Activated CD4-positive, alpha-beta T cell treated with anti-CD3 and anti-CD28 coated beads, Interleukin-10, Interleukin-2, amounts not matched to agents 100 ng/mL and 50 ng/mL, durations not matched to agents 16 hours and 8 hours (primary cell): ENCODE results near the gene MAGI1.
A peak's percentile ranks its signal among the peaks of the same experiment; 100 is the strongest.

Source experiments
- DNase-seq: peaks from one replicate; pipeline ENCODE4 v3.0.0-alpha.2; 2020

The MAGI1 gene

DNA sequence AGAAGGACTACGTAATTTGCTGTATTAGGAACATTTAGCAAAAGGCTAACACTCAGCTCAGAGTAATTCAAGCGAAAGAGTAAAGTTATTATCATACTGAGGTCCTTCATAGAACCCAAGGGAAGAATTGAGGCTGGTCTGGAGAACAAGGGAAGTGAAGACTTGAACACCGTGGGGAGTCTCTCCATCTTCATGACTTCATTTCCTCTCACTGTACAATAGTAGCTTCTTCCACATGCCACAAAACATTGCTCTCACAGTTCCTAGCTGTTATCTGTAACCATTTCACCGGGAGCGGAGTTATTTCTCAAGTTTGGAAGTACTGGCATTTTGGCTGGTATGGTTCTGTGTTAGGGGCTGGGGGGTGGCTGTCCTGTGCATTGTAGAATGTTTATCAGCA lies 69.7 kb downstream of the MAGI1 start:
- DNase-seq, result no peak

DNA sequence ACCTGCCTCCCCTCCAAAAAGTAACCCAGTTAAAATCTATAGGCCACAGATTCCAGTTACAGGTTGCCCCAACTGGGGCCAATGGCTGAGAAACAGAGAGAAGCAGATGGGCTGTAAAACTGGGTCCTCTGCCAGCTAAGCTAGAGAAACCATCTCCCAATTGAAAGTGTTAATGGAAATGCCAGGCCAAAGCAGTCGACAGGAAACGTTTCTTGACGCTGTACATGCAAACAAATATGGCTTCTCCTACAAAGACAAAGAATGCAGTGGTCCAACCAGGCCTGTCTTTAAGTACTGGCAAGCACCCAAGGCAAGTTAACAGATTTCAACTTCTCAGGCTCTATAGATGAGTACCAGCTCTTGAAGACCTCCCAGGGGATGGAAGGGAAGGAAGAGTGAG lies 71.3 kb downstream of the MAGI1 start:
- no peak for DNase-seq

DNA sequence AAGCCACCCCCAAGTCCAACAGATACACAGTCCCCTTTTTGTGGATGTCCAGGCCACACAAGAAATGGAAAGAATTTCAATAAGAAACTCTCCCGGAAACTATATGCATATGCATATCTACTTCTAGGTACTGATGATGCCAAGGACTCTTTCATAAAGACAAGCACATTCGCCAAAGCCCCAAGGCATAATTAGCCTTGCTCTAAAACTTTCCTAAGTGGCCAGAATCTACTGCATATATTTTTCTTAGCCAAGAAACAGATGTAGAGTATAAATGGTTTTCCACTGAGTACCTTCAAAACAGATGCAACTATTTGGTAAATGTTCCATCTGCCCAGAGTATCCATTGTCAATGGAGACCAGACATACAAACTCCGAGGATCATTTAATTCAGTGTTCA lies 73.9 kb downstream of the MAGI1 start:
- no peak for DNase-seq

DNA sequence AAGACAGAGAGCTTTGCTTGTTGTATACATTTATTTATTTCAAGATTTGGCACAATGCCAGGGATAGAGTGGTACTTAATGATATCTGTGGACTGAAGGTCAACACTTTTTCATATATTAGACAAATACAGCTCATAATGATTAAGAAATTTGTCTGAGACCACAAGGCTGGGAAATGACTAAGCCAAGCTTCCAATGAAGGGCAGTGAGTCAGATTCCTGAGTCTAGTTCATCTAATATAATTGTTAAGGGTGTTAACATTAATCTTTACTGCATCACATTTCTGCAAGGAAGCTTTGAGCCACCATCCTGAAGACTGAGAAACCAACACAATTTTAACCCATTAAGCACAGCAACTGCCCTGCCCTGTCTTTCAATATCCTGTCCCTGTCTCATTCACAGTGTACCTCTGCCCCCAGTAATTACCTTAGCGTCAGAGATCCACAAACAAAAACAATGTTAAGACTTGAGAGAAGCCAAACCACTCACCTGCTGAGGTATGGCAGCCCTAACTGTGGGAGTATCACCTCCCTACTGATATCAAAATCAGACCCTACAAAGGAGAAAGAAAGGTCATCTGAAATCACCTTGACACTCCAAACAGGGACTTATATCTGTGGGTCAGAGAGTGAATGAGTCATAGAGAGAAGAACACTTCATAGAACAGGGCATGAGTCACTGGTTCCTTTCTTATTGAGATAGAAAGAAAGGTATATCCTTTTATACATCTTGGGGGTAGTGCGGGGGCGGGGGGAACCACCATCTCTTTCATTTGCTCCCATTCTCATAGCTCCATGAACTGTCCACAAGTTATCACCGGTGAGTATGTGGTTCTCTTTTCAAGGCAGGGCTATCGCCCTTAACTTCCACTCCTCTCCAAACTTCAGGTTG lies 74.7 kb downstream of the MAGI1 start:
- peak; percentile 79 for DNase-seq

DNA sequence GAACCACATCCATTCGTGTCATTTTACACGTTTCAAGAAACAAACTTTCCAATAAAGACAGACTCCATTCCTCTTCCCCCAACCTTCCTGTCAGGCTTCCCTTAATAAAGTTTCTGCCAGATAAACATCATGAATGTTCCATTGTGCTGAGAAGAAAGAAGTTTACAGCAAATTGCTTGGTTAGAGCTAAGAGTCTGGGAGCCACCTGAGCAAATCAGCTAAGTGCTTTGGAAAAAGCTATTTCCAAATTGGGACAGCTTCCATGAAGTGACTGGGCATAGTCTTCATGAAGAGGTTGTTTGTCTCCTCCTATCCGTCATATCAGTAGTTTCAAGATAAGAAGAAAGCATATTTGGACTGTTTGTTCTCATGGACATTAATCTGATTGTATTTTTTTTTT lies 77.0 kb downstream of the MAGI1 start:
- no peak for DNase-seq

DNA sequence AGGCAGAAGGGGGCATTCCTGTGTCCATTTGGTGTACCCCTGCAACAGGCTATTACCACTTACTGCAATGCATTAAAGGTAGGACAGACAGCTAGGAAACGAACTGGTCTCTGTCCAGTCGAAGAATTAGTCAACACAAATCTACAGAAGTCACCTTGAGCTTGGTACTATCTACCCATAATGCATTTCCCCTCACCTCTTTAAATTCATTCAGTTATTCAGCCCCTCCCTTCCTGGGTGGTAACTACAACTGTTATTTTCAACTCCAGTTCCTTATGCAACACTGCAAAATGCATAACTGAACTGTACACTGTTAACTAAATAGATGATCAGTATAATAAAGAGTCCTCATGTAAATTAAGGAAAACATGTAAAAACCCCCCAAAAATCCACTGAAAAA lies 77.6 kb downstream of the MAGI1 start:
- DNase-seq, result no peak

DNA sequence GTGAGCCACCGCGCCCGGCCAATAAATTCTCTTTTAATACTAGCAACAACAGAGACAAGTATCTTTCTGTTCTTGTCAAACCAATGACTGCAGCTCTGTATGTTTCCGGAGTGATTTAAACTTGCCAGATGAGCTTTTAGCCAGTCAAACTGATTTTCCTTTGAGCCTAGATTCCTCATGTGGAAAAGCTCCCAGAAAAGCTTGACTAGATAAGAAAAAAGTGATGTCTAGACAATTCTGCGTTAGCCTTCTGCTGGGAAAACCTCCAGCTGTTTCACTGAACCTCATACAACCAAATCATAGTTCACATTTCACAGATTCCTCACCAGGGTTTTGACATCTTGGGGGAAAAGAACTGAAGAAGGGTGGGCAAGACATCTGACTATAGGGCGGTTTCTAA lies 78.6 kb downstream of the MAGI1 start:
- DNase-seq, result no peak

DNA sequence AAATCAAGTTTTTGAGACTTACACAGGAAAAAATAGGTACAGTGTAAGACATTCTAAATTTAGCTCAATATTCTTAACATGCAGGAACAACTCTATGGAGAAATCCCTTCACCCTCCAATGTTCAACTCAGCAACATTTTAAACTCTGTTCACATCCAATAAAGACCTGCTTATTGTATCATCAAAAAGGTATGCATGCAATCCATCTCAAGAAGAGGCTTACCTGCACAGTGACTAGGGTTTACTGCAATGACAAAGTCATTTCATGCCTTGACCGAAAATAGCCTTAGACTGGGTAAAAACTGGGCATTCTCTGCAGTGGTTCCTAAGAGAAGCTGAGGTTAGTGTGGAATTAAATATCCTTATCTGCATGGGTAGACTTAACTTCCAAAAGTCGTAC lies 80.5 kb downstream of the MAGI1 start:
- no peak for DNase-seq

DNA sequence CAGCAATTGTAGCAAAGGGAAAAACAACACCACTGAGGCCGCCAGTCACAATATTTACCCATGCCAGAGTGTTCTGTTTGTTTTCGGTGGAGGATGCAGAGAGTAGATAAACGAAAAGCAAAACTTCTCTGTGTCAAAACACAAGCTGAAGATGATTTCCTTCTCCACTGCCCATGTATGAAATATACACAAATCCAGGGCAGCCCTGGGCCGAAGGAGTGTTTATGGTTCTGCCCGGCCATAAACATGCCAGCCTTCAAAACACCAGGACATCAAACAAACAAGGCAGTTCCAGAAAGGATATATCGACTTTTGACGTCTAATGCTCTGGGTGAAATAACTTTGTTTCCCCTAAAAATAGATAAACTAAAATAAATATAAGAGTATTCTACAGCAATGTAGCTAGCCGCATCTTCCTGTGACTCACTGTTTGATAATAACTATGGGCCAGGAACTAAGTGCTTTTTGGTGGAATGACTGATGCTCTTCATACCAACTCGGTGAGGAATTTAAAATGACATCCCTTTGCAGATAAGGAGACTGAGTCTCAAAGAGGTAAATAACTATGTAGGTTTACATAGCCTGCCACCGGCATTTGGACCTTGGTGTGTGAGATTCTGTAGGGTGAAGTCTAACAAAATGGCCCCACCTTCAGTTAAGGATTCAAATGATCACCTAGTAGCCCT lies 82.8 kb downstream of the MAGI1 start:
- DNase-seq, result no peak

DNA sequence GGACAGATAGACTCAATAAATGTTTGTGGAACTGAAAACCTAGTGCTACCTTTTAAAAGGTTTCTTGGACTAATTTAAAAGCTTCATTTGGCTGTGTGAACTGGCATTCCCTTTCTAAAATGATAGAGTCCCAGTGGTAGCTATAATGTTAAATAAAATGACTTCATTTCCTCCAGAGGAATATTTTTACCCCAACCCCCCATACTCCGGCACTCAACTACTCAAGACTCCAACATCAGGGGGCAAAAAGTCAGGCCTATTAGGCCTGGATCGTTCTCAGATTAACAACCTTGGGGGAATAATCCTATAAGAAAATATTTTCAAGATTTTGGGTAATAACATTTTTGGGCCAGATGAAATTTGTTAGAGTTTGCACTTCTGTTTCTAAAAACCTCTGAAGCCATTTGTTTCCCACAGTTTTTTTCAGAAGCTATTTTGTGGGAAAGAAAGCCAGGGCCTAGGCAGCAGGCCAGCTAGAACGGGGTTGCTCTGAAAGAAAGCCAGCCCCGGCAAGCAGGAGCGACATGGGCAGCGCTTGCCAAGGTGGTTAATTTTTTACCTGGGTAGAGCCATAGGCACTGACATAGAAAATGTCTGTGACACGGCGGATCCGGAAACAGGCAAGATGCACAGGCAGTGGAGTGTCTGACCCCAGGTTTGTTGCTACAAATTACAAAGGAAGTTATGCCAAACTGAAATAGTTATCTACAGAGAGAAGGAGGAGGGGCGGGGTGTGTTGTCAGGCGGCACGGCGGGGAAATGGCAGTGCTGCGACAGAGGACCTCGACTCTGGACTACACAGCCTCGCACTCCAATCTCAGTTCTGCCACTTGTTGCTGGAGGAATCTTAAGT lies 84.6 kb downstream of the MAGI1 start:
- DNase-seq, result no peak

DNA sequence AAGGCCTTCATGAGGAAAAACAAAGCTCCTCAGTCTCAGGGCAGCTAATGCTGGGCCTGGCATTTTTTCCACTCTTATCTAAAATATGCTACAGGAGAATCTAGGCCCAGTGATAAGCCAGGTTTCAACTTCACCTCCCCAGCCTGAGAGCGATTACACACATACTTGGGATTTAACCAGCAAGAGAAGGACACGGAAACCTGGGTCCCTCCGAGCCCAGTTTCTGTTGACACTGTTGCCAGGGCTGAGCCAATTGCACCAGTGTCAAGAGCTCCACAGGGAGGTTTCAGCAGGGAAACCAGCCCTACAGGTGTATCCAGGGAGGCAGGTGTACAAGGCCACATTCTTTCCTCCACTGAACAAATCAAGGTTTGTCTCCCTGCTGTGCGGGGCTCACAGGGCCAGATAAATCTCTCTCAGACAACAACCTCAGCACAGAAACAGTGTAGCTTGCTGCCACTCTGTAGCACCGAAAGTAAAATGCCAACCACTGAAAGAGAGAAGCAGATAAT lies 85.4 kb downstream of the MAGI1 start:
- DNase-seq, result no peak

DNA sequence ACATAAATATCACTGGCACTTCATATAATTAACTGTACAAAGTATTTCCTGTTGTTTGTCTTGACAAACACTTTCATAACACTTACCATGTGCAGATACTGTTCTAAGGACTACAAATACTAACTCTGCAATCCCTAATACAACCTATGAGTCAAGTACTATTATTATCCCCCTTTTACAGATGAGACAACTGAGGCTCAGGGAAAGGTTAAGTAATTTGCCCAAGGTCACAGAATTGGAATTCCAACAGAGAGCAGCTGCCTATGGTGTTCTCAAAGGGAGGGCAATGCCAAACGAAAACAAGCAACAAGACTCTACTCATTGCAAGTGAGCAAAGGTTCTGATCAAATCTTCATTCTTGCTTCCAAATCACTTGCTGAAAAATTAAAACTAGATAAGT lies 85.9 kb downstream of the MAGI1 start:
- DNase-seq, result no peak

DNA sequence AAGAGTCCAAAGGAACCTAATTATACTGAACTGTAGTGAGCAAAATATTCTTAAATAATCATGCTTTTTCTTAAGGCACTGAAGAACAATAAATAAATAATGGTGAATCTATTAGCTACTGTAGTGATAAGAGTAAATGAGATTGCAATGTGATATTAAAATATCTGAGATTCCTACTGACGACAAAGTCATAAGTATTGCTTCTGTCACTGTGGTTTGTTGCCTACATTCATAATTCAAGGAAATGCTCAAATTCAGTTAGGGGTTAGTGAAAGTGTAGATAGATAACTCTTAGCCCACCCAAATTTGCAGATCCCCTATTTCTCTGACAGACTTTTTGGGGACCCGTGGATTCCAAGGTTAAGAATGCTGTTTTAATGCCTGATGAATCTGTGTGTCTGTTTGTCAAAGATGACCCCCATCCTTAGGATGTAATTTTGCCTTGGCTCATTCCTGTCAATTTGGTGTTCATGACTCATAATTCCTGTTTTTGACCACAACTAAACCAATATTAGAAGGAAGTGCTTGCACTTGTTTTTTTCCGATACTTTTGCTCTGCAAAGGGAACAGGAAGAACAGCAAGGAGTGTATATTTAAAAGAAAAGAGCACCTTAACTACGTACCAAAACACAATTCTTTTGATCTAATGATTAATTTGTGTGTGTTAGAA lies 86.7 kb downstream of the MAGI1 start:
- no peak for DNase-seq

DNA sequence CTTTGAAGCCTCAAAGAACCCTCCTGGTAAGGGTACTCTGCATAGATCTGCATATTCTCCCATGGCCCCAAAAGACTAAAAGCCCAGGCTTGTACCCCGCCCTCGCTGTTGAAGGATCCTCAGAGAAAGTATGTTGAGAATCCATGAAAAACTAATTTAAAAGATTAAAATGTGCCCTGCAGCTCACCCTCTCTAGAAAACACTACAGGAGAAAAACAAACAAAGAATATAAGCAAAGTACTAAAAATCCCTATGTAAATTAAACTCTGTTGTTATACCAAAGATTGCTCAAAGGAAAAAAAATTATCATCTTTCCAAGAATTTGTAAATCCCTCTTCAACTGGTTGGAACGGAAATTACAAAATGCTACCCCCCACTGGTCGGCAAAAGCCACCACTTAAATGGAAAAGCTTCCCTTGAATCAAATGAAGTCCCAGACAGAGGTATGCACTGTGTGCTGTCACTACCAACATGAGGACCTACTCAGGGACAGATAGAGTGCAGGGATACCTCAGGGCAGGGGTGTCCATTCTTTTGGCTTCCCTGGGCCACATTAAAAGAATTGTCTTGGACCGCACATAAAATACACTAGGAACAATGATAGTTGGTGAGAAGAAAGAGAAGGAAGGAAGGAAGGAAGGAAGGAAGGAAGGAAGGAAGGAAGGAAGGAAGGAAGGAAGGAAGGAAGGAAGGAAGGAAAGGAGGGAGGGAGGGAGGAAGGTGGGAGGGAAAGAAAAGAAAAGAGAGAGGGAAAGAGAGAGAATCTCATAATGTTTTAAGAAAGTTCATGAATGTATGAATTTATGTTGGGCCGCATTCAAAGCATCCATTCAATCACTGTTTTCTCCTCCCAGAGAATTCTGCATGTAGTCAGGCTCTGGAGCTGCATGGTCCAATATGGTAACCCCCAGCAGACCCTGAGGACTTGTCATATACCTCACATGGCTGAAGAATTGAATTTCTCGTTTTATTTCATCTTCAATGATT lies 88.1 kb downstream of the MAGI1 start:
- no peak for DNase-seq

DNA sequence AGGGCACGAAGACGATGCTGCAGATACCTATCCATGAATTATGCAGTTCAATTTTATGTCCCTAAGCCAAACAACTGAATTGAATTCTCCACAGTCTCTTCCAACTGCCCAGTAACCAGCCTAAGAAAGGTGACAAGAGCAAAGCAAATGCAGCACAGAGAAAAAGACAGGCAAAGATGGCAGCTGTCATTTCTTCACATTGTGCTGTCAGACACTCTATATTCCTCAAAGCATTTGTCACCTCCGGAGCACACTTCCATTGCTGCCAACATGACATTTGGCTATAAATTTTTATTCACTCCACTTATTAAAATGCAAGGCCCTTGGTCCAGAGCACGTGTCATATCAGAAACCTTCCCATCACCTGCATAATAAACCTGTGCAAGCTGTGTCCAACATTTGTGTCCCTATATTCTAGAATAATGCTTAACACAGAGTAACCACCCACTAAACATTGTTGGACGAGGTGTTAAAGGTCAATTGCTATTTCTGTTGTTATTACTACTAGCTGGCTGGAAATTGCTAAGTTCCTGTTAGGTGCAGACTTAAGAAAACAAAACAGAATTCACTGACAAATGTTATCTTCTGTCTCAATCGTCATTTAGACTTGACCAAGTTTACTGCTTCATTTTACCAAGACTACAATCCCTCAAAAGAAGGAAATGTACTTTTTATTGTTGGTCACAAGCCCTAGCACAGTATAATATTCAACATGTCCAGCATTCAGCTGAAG lies 89.7 kb downstream of the MAGI1 start:
- DNase-seq, result no peak

DNA sequence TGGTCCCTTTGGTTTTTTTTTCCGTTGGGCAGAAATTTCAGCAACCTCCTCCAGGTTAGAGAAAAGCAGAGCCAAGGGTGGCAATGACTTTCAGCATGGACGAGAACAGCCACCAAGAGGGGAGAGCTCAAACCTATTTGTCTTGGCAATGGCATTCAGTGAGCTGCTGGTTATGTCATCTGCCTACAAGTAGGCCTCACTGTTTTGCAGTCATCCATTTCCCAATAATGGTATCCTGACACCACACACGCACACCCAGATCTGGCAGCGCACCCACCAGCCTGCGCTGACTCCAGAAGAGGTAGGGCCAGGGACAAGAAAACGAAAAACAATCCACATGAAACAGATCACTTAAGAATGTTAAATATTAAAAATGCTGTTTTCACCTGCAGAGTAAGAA lies 92.3 kb downstream of the MAGI1 start:
- DNase-seq, result no peak

DNA sequence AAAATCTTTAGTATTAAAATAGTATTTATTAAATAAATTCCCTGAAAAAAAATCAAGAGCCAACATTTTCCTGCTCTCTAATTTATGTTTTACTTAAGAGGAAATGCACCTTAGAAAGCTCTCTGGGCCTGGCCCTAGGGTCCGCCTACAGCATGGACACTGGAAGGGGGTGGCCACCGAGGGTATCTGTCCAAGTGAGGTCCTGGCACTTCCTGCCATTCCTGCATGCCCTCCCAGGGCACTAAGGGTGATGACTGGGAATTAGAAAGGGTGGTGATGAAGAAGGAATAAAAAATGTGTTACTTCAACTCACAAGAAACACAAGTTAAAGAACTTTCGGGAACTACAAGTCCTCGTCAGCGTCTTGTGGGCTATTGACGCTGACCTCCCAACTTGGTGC lies 92.8 kb downstream of the MAGI1 start:
- DNase-seq, result no peak

DNA sequence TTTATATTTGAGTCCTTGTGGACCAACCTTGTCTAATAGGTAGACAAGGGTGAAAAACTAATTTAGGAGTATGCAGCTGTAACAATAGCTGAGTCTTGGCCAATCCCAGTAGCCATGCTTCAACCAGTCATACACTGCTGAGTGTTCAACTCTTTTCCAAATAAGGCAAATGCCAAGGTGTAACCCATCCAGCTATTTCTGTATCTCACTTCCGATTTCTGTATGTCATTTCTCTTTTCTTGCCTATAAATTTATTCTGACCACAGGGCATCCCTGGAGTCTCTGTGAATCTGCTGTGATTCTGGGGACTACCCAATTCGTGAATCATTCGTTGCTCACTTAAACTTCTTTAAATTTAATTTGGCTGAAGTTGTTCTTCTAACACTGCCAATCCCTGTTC lies 93.2 kb downstream of the MAGI1 start:
- DNase-seq, result no peak

DNA sequence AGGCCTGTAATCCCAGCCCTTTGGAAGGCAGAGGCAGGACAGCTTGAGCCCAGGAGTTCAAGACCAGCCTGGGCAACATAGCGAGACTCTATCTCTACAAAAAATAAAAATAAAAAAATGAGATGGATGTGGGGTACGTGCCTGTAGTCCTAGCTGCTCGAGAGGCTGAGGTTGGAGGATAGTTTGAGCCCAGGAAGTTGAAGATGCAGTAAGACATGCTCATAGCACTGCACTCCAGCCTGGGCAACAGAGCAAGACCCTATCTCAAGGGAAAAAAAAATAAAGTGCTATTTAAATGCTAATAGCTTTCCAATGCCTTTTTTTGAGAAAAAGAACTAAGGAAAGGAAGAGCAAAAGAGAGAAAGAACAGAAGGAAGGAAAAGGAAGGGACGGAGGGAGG lies 94.5 kb downstream of the MAGI1 start:
- no peak for DNase-seq

DNA sequence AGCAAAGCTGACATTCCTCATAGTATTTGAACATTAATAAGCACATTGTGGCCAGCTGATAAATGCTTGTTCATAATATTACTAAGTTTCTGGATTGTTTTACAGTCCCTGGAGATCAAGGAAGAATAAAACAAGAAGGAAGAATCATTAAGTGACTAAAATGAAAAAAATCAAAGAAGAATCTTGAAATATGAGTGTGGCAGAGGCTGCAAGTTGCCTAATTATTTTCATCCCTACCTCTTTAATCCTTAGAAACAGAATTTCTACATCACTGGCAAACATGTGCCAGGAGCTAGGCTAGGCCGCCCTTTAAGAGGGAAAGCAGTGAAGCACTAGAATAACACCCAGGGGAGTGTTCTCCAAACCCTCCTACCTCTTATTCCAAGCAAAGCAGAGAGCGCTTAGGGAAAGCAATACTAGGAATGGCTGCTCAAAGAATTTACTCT lies 98.9 kb downstream of the MAGI1 start:
- DNase-seq, result no peak

DNA sequence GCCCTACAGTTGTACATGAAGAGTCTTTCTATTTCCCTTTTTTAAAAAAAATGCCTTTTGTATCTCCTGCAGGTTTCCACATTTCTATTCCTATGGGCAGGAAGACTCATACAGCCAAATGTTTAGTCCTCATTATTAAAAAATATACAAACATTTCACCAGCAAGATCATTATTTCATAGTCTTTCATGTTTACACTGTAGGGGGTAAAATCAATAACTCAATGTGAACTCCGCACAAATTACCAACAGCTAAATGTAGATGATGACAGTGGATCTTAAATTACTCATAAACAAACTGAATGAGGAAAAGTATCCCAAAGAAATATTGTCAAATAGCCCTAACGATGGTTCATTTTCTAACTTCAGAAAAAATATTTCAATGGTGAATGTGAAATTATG lies 99.5 kb downstream of the MAGI1 start:
- no peak for DNase-seq
